HG03565 (cell line): ENCODE measurements around the gene LPIN2.
"Not testable (repeated sequence)": the region's sequence is repeated elsewhere in the genome, so short reads cannot be mapped to it uniquely, and the experiment has no call there.

Source experiments
- ATAC-seq: cut with Tn5 transposase; IDR thresholded peaks from one replicate; pipeline ENCODE4 v1.9.1; 2021; ENCODE audit warnings: mild to moderate bottlenecking, moderate library complexity; ENCODE audit not compliant: unreplicated experiment

LPIN2 gene

GRCh38 chr18:3013024-3013804 lies at the start of gene LPIN2:
Gene LPIN2, minus strand, starts transcription at chr18:3013144. Its CDS starts 52,304 bp downstream, at chr18:2960840.
- ATAC-seq = peak; percentile 89

GRCh38 chr18:3061581-3062312 lies 48.8 kb upstream of the LPIN2 start:
- no peak for ATAC-seq

- ATAC-seq = peak; percentile 47
Observed at GRCh38 chr18:3060667-3061580, 48.0 kb upstream of the LPIN2 start.

- no peak for ATAC-seq
Observed at GRCh38 chr18:3059272-3059671, 46.3 kb upstream of the LPIN2 start.

GRCh38 chr18:3058328-3059191 lies 45.6 kb upstream of the LPIN2 start:
- ATAC-seq = no peak

GRCh38 chr18:3057526-3057925 lies 44.6 kb upstream of the LPIN2 start:
- no peak for ATAC-seq

- no peak for ATAC-seq
Observed at GRCh38 chr18:3056311-3056710, 43.4 kb upstream of the LPIN2 start.

- ATAC-seq = no peak
Observed at GRCh38 chr18:3055816-3056215, 42.9 kb upstream of the LPIN2 start.

GRCh38 chr18:3055186-3055728 lies 42.3 kb upstream of the LPIN2 start:
- no peak for ATAC-seq

- ATAC-seq = no peak
Observed at GRCh38 chr18:3054780-3055179, 41.8 kb upstream of the LPIN2 start.

GRCh38 chr18:3054214-3054613 lies 41.3 kb upstream of the LPIN2 start:
- ATAC-seq = no peak

GRCh38 chr18:3053081-3053480 lies 40.1 kb upstream of the LPIN2 start:
- no peak for ATAC-seq

- no peak for ATAC-seq
Observed at GRCh38 chr18:3052411-3052758, 39.4 kb upstream of the LPIN2 start.

- no peak for ATAC-seq
Observed at GRCh38 chr18:3051718-3052410, 38.9 kb upstream of the LPIN2 start.

- not testable (repeated sequence) for ATAC-seq
Observed at GRCh38 chr18:3049897-3050454, 37.0 kb upstream of the LPIN2 start.

- ATAC-seq = no peak
Observed at GRCh38 chr18:3048820-3049349, 35.9 kb upstream of the LPIN2 start.

GRCh38 chr18:3048121-3048520 lies 35.2 kb upstream of the LPIN2 start:
- no peak for ATAC-seq

- ATAC-seq = no peak
Observed at GRCh38 chr18:3046216-3046808, 33.4 kb upstream of the LPIN2 start.
